ENCODE data around the gene ESF1. TPM values are rescaled to one million over a fixed set of nuclear protein-coding genes. Genes with fewer than 3 reads are reported as not detected.
A peak's percentile ranks its signal among the peaks of the same experiment; 100 is the strongest.

The ESF1 gene
- total and polyA plus RNA-seq, 10 of the 15 experiments (the other 5 are each of a cell fraction or from before 2014, with no cell fraction given), result 9.2 to 36.2 (median 18.4) TPM

- peak overlapping the region; percentile 41 for H3K4me3 ChIP-seq
- peaks cover 13% of the 10 kb centered on the region for H3K79me2 ChIP-seq (ENCODE audit: control insufficient read depth, insufficient read depth, low read length)
- peaks cover 0 to 5% of the 10 kb centered on the region in 2 experiments; a peak in 1 of 4 replicates for H3K36me3 ChIP-seq (ENCODE audit: control insufficient read depth in 2 of 2, insufficient read depth in 2 of 2, low read length in 1 of 2)
- in situ Hi-C loops (cut with MboI), result loop anchor here (5.0 to 25.0 kb wide), 2 partner anchors 317 to 662 kb away; no protein-coding TSS in a partner anchor
- no peaks in the 10 kb centered on the region; the same call in 2 of the 3 replicates for H3K9me3 ChIP-seq (replicated peaks; ENCODE audit: control insufficient read depth, insufficient read depth, low read length)
- BruUV-seq (replicated peaks), result no TSS peak
- RAD21 ChIA-PET (ENCODE audit: unreplicated experiment), result no interaction called here
- H2AFZ ChIP-seq (ENCODE audit: control insufficient read depth, low read depth, low read length), result no peak overlapping the region
- intact Hi-C loops (cut with micrococcal nuclease; ENCODE audit: unreplicated experiment), result loop anchor here (5.0 kb wide), 1 partner anchor 662 kb away; no protein-coding TSS in a partner anchor
- POLR2A ChIA-PET, result no interaction called here
- peaks cover 18% of the 10 kb centered on the region for H3K4me1 ChIP-seq (ENCODE audit: control insufficient read depth, insufficient read depth, low read length)
- H3K9ac ChIP-seq (ENCODE audit: control insufficient read depth, insufficient read depth, low read length), result no peak overlapping the region
- no peaks in the 10 kb centered on the region for H3K27me3 ChIP-seq (replicated peaks in 1 of 2; ENCODE audit: control insufficient read depth in 2 of 2, insufficient read depth in 2 of 2, low read length in 1 of 2)
- SMC1A ChIA-PET (ENCODE audit: uncharacterized antibody, unreplicated experiment), result interaction anchor here (1.2 to 4.9 kb wide), 7 partner anchors 9 to 233 kb away, joined by 3 to 34 read pairs (median 5); no protein-coding TSS in a partner anchor
- H3K4me2 ChIP-seq (ENCODE audit: control insufficient read depth, insufficient read depth), result peak overlapping the region; percentile 75
- CTCF ChIA-PET, result interaction anchor here (1.3 to 4.3 kb wide), 3 partner anchors 9 to 232 kb away, joined by 3 to 33 read pairs (median 13); no protein-coding TSS in a partner anchor
- ATAC-seq (peak; percentile 69), FAIRE-seq (peak; percentile 23), DNase-seq (ENCODE audit: low read depth, low spot score) (no peak)
- WGBS (ENCODE audit: insufficient coverage, insufficient replicate concordance, low lambda C conversion rate, missing lambda C conversion rate), result 0% methylated on average over 3 of the region's 3 CpGs
- no peak overlapping the region for H3K27ac ChIP-seq (ENCODE audit: control insufficient read depth, insufficient read depth)
- H4K20me1 ChIP-seq (ENCODE audit: control insufficient read depth, insufficient read depth), result no peaks in the 10 kb centered on the region
- TF ChIP-seq GATAD2B (conservative IDR thresholded peaks at IDR 0.05; ENCODE audit: low read depth) (no peak), SREBF1 (IDR thresholded peaks at IDR 0.05; ENCODE audit: low read length) (no peak), ELK1 (IDR thresholded peaks at IDR 0.05; ENCODE audit: low read depth, low read length) (no peak), TCF12 (IDR thresholded peaks at IDR 0.05; ENCODE audit: low read depth, low read length) (0 out of 2 replicates have a peak, but pooled peaks have one; percentile 19), SMARCA5 (IDR thresholded peaks at IDR 0.05) (no peak), ETV6 (conservative IDR thresholded peaks at IDR 0.05 in 1 of 2, IDR thresholded peaks at IDR 0.05 in 1 of 2; ENCODE audit: borderline replicate concordance in 1 of 2, low read depth in 1 of 2) (no peak), CEBPB (IDR thresholded peaks at IDR 0.05; ENCODE audit: borderline replicate concordance in 1 of 2, low read depth in 2 of 2, low read length in 2 of 2) (0 out of 4 replicates have a peak, but pooled peaks of 1 of the 2 experiments have one; percentile 47), FOS (IDR thresholded peaks at IDR 0.05; ENCODE audit: borderline replicate concordance, extremely low read depth, insufficient read length) (no peak), ZSCAN29 (IDR thresholded peaks at IDR 0.05) (no peak), DPF2 (IDR thresholded peaks at IDR 0.05) (no peak), TARDBP (IDR thresholded peaks at IDR 0.05; ENCODE audit: borderline replicate concordance) (no peak), SKIL (IDR thresholded peaks at IDR 0.05; ENCODE audit: low read depth, poor library complexity, severe bottlenecking) (no peak), USF2 (IDR thresholded peaks at IDR 0.05; ENCODE audit: borderline replicate concordance, low read depth, low read length) (no peak), PML (IDR thresholded peaks at IDR 0.05; ENCODE audit: low read length) (no peak), POLR2AphosphoS2 (IDR thresholded peaks at IDR 0.05; ENCODE audit: low read depth, low read length) (no peak), NFYA (IDR thresholded peaks at IDR 0.05; ENCODE audit: borderline replicate concordance, low read depth, low read length) (no peak)
- TF ChIP-seq, protein P1, sequence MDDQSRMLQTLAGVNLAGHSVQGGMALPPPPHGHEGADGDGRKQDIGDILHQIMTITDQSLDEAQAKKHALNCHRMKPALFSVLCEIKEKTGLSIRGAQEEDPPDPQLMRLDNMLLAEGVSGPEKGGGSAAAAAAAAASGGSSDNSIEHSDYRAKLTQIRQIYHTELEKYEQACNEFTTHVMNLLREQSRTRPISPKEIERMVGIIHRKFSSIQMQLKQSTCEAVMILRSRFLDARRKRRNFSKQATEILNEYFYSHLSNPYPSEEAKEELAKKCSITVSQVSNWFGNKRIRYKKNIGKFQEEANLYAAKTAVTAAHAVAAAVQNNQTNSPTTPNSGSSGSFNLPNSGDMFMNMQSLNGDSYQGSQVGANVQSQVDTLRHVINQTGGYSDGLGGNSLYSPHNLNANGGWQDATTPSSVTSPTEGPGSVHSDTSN (IDR thresholded peaks at IDR 0.05; ENCODE audit: insufficient replicate concordance, low read depth, low read length), result no peak
- TF ChIP-seq, protein P2, sequence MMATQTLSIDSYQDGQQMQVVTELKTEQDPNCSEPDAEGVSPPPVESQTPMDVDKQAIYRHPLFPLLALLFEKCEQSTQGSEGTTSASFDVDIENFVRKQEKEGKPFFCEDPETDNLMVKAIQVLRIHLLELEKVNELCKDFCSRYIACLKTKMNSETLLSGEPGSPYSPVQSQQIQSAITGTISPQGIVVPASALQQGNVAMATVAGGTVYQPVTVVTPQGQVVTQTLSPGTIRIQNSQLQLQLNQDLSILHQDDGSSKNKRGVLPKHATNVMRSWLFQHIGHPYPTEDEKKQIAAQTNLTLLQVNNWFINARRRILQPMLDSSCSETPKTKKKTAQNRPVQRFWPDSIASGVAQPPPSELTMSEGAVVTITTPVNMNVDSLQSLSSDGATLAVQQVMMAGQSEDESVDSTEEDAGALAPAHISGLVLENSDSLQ (IDR thresholded peaks at IDR 0.05), result no peak
Measured at GRCh38 chr20:13778827-13779226, 5.9 kb downstream of the ESF1 start.

All from GM12878 (cell line).